ENCODE data around the gene PPP2R5C. TPM values are rescaled to one million over a fixed set of nuclear protein-coding genes. Genes with fewer than 3 reads are reported as not detected.

The PPP2R5C gene
- total RNA-seq, 1 donor, result 114 TPM

DNA sequence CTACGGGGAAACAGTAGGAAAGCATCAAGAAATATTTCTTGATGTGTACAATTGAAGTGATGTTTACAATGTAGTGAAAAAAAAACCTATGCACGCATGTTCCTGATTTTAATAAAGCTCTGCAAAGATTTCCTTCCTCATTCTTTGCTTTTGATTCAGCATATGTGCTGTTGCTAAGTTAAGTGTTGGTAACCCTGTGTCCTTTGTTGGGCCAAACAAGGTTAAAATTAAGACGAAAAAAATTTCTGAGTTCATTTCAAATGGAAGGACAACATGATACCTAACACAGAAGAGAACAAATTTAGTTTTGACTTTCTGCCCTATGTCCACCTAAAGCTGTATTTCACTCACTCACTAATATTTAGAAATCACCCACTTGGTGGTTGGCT, 62.8 kb downstream of the PPP2R5C start:
- TF ChIP-seq, protein P1, sequence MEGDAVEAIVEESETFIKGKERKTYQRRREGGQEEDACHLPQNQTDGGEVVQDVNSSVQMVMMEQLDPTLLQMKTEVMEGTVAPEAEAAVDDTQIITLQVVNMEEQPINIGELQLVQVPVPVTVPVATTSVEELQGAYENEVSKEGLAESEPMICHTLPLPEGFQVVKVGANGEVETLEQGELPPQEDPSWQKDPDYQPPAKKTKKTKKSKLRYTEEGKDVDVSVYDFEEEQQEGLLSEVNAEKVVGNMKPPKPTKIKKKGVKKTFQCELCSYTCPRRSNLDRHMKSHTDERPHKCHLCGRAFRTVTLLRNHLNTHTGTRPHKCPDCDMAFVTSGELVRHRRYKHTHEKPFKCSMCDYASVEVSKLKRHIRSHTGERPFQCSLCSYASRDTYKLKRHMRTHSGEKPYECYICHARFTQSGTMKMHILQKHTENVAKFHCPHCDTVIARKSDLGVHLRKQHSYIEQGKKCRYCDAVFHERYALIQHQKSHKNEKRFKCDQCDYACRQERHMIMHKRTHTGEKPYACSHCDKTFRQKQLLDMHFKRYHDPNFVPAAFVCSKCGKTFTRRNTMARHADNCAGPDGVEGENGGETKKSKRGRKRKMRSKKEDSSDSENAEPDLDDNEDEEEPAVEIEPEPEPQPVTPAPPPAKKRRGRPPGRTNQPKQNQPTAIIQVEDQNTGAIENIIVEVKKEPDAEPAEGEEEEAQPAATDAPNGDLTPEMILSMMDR (IDR thresholded peaks at IDR 0.05; ENCODE audit: insufficient read depth, low read depth, low read length), result no peak
- DNase-seq (ENCODE audit: low read depth), result peak; percentile 28
- no peak overlapping the region for H3K4me3 ChIP-seq (ENCODE audit: low read depth, low read length)

DNA sequence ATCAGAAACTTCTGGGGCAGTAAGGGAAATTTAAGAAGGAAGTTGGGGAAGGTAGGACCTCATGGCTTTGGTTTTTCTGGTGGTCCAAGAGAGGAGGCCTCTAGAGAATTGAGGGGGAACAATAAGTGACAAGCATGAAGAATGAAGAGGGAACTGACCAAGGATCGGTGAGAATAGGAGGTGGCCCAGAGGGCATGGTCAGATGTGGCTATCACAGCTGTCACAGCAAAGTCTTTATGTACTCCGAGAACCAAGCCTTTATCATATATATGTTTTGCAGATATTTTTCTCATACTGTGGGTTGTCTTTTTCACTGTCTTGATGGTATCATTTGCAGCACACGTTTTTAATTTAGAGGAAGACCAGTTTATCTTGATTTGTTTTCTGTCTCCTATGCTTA, 64.3 kb downstream of the PPP2R5C start:
- DNase-seq (ENCODE audit: low read depth), result no peak
- no peak overlapping the region for H3K4me3 ChIP-seq (ENCODE audit: low read depth, low read length)
- TF ChIP-seq, protein P1 (IDR thresholded peaks at IDR 0.05; ENCODE audit: insufficient read depth, low read depth, low read length), result no peak

DNA sequence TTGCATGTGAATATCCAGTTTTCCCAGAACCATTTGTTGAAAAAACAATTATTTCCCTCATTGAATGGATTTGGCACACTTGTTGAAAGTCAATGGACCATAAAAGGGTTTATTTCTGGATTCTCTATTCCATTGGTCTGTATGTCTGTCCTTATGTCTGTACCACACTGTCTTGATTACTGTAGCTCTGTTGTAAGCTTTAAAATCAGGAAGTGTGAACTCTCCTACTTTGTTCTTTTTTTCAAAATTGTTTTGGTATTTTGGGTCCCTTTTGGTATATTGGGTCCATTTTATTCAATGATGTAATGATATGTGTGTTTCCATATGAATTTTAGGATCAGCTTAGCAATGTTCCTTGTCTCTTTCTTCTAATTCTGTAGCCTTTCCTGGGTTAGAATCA, 64.8 kb downstream of the PPP2R5C start:
- no peak for DNase-seq (ENCODE audit: low read depth)
- TF ChIP-seq, protein P1 (IDR thresholded peaks at IDR 0.05; ENCODE audit: insufficient read depth, low read depth, low read length), result no peak
- H3K4me3 ChIP-seq (ENCODE audit: low read depth, low read length), result no peak overlapping the region

DNA sequence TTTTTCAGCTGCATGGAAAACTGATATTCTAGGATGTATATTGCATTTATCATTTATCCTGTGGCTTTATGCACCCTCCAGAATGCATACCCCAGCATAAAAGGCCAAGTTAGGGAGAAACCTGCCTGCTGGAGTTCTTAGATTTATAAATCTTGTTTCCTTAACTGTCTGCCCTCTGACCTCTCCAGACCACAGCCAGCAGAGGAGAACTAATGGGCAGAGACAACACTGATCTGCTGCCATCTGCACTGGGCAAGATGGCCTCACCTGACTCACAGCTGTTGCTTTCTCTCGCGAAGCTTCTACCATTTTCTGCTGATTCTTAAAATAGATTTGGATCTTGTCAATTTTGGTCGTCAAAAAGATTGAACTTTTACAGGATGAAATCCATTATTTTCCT, 65.8 kb downstream of the PPP2R5C start:
- DNase-seq (ENCODE audit: low read depth), result peak; percentile 76
- no peak overlapping the region for H3K4me3 ChIP-seq (ENCODE audit: low read depth, low read length)
- TF ChIP-seq, protein P1 (IDR thresholded peaks at IDR 0.05; ENCODE audit: insufficient read depth, low read depth, low read length), result no peak

DNA sequence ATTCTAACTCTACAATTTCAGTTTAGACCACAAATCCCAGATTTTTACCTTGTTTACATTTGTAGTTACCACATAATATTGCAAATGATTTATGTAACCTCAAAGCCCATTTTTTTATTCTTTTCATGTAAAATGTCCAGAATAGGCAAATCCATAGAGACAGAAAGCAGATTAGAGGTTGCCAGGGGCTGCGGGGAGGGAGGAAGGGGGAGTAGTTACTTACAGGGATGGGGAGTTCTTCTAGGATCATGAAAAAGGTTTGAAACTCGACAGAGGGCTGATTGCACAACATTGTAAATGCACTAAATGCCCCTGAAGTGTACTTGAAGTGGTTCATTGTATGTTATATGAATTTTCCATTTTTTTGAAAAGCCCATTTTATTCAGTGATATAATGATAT, 66.5 kb downstream of the PPP2R5C start:
- DNase-seq (ENCODE audit: low read depth), result peak; percentile 90
- TF ChIP-seq, protein P1 (IDR thresholded peaks at IDR 0.05; ENCODE audit: insufficient read depth, low read depth, low read length), result no peak
- no peak overlapping the region for H3K4me3 ChIP-seq (ENCODE audit: low read depth, low read length)

DNA sequence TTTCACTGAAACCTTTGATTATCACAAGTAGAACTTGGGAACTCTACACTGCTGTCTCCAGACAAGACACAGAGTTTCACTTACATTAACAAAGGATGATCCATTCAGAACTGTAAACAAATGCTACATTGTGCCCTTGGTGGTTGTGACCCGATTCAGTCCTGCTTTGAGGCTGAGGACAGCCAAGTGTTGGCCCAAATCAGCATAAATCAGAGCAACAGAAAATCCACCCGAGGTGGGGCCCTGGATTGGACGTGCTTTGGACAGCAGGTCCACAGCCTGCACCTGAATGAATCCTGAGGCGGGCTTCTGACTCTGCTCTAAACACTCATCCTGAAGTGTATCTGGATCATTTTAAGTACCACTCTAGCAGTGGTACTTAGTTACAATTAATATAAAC, 68.8 kb downstream of the PPP2R5C start:
- TF ChIP-seq, protein P1 (IDR thresholded peaks at IDR 0.05; ENCODE audit: insufficient read depth, low read depth, low read length), result no peak
- H3K4me3 ChIP-seq (ENCODE audit: low read depth, low read length), result no peak overlapping the region
- no peak for DNase-seq (ENCODE audit: low read depth)

DNA sequence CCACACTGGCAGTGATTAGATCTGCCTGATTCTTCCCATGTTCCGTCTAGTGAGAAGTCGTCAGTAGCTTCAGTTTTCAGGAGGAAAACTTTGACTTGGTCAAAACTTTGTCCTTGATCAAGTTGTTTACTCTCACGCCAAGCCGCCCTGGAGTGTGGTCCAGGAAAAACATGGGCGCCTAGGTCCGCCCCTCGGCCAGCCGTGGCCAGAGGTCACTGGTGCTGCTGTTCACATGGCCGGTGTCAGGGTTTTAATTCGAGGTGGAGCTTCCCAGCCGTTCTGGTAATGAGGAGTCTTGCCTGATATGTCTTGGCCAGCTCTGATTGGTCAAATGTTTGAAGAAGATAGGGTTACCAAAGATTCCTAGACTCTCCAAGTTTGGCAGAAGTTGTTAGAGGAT, 71.5 kb downstream of the PPP2R5C start:
- no peak for DNase-seq (ENCODE audit: low read depth)
- TF ChIP-seq, protein P1 (IDR thresholded peaks at IDR 0.05; ENCODE audit: insufficient read depth, low read depth, low read length), result no peak
- H3K4me3 ChIP-seq (ENCODE audit: low read depth, low read length), result no peak overlapping the region
